ENCODE results near the gene POLK. TPM values are rescaled to one million over a fixed set of nuclear protein-coding genes. Genes with fewer than 3 reads are reported as not detected.

POLK gene
- total and polyA plus RNA-seq, 2 of the 13 experiments (the other 11 are each of a cell fraction or from before 2014, with no cell fraction given): 8.6 to 11.7 TPM

- TF ChIP-seq ZNF282 (IDR thresholded peaks at IDR 0.05; ENCODE audit: partially characterized antibody): no peak
- peak; percentile 92 for TF ChIP-seq ASH2L (IDR thresholded peaks at IDR 0.05; ENCODE audit: insufficient read length, low read depth, low read length)
- TF ChIP-seq GMEB1 (CRISPR knock-in tag; IDR thresholded peaks at IDR 0.05; ENCODE audit: borderline replicate concordance): peak; percentile 95
- TF ChIP-seq HNF4G (IDR thresholded peaks at IDR 0.05; ENCODE audit: borderline replicate concordance, low read depth, low read length): no peak
- TF ChIP-seq HNF4G (CRISPR knock-in tag; IDR thresholded peaks at IDR 0.05; ENCODE audit: borderline replicate concordance, low read depth): peak; percentile 26; the same call in 1 of the 2 replicates
- no peak for TF ChIP-seq ZNF33A (CRISPR knock-in tag; IDR thresholded peaks at IDR 0.05; ENCODE audit: borderline replicate concordance)
- TF ChIP-seq ZNF781 (CRISPR knock-in tag; IDR thresholded peaks at IDR 0.05; ENCODE audit: borderline replicate concordance, not compliant biosample characterization): no peak
- peak; percentile 46; the same call in 1 of the 2 replicates for TF ChIP-seq ZNF451 (CRISPR knock-in tag; IDR thresholded peaks at IDR 0.05)
- no peak; the same call in 1 of the 2 replicates for TF ChIP-seq MLX (CRISPR knock-in tag; IDR thresholded peaks at IDR 0.05)
- TF ChIP-seq ZNF841 (CRISPR knock-in tag; IDR thresholded peaks at IDR 0.05; ENCODE audit: borderline replicate concordance): no peak
- no peak for TF ChIP-seq CENPX (CRISPR knock-in tag; IDR thresholded peaks at IDR 0.05)
- no peak for TF ChIP-seq POLR2AphosphoS2 (IDR thresholded peaks at IDR 0.05; ENCODE audit: low read depth, low read length)
- no peak for TF ChIP-seq DBP (CRISPR knock-in tag; IDR thresholded peaks at IDR 0.05; ENCODE audit: not compliant biosample characterization)
- TF ChIP-seq NFYB (CRISPR knock-in tag; IDR thresholded peaks at IDR 0.05): no peak; the same call in 1 of the 2 replicates
- TF ChIP-seq TEAD3 (CRISPR knock-in tag; optimal IDR thresholded peaks at IDR 0.05; ENCODE audit: borderline replicate concordance): no peak
- TF ChIP-seq NRL (CRISPR knock-in tag; IDR thresholded peaks at IDR 0.05; ENCODE audit: borderline replicate concordance): 0 out of 2 replicates have a peak, but pooled peaks have one; percentile 4
- TF ChIP-seq ZNF607 (CRISPR knock-in tag; IDR thresholded peaks at IDR 0.05; ENCODE audit: borderline replicate concordance): peak; percentile 47; the same call in 1 of the 2 replicates
- TF ChIP-seq ZMAT3 (CRISPR knock-in tag; conservative IDR thresholded peaks at IDR 0.05): peak; percentile 77; the same call in 1 of the 2 replicates
- no peak for TF ChIP-seq ZNF556 (CRISPR knock-in tag; IDR thresholded peaks at IDR 0.05; ENCODE audit: borderline replicate concordance)
- TF ChIP-seq MTA3 (CRISPR knock-in tag; IDR thresholded peaks at IDR 0.05): no peak
- no peak for TF ChIP-seq NFATC3 (CRISPR knock-in tag; IDR thresholded peaks at IDR 0.05)
- TF ChIP-seq CC2D1A (CRISPR knock-in tag; IDR thresholded peaks at IDR 0.05): no peak
- TF ChIP-seq ZNF513 (CRISPR knock-in tag; conservative IDR thresholded peaks at IDR 0.05): no peak
- no peak for TF ChIP-seq ARNT (IDR thresholded peaks at IDR 0.05)
These were observed at the start of gene POLK, which contains the start of gene CERT1 (continued) for GRCh38 chr5:75511435-75512382.
